Neural progenitor cell (in vitro differentiated cells): ENCODE measurements around the gene GORASP1. TPM values are rescaled to one million over a fixed set of nuclear protein-coding genes. Genes with fewer than 3 reads are reported as not detected.

Experiments used
- DNase-seq: peaks from one replicate; pipeline ENCODE4 v3.0.0-alpha.2; 2016; ENCODE audit warnings: low spot score
- H2AFZ ChIP-seq: fragments of 200-600 bp; sonication (generic); replicated peaks from 2 replicates; pipeline ENCODE4 v1.6.1; 2016; ENCODE audit warnings: antibody characterized with exemption
- H3F3A ChIP-seq: fragments of 200-600 bp; sonication (generic); 2 replicates; pipeline ENCODE4 v1.6.1; 2016; ENCODE audit warnings: antibody characterized with exemption, low read depth
- H3K27ac ChIP-seq: fragments of 200-600 bp; sonication (generic); 2 replicates; pipeline ENCODE4 v1.5.1; 2016; ENCODE audit warnings: mild to moderate bottlenecking
- H3K27me3 ChIP-seq: fragments of 200-600 bp; sonication (generic); 2 replicates; pipeline ENCODE4 v1.6.1; 2016; ENCODE audit warnings: mild to moderate bottlenecking, moderate library complexity
- H3K36me3 ChIP-seq: fragments of 200-600 bp; sonication (generic); 2 replicates; pipeline ENCODE4 v1.5.1; 2016
- H3K4me1 ChIP-seq: fragments of 200-600 bp; sonication (generic); 2 replicates; pipeline ENCODE4 v1.6.1; 2016; ENCODE audit warnings: mixed run types
- H3K4me2 ChIP-seq: fragments of 200-600 bp; sonication (generic); 2 replicates; pipeline ENCODE4 v1.6.1; 2016
- H3K4me3 ChIP-seq: fragments of 200-600 bp; sonication (generic); 2 replicates; pipeline ENCODE4 v1.5.1; 2016
- H3K79me2 ChIP-seq: fragments of 200-600 bp; sonication (generic); 2 replicates; pipeline ENCODE4 v1.6.1; 2016; ENCODE audit warnings: low read depth
- H3K9ac ChIP-seq: fragments of 200-600 bp; sonication (generic); 2 replicates; pipeline ENCODE4 v1.6.1; 2016
- H3K9me3 ChIP-seq: fragments of 200-600 bp; sonication (generic); 2 replicates; pipeline ENCODE4 v1.5.1; 2016; ENCODE audit warnings: low read depth
- H4K20me1 ChIP-seq: fragments of 200-600 bp; sonication (generic); 2 replicates; pipeline ENCODE4 v1.6.1; 2016; ENCODE audit warnings: low read depth
- H3K27ac Mint-ChIP-seq: 3 replicates; pipeline ENCODE4 v1.8.0; 2021; ENCODE audit warnings: mixed read lengths
- H3K27me3 Mint-ChIP-seq: 2 replicates; pipeline ENCODE4 v1.8.0; 2022; ENCODE audit warnings: low read depth, mild to moderate bottlenecking, inconsistent platforms, moderate library complexity, mixed read lengths; ENCODE audit not compliant: insufficient read depth
- H3K36me3 Mint-ChIP-seq: 3 replicates; pipeline ENCODE4 v1.8.0; 2021; ENCODE audit warnings: mixed read lengths
- H3K4me1 Mint-ChIP-seq: 3 replicates; pipeline ENCODE4 v1.8.0; 2021; ENCODE audit warnings: mixed read lengths
- H3K4me3 Mint-ChIP-seq: 3 replicates; pipeline ENCODE4 v1.8.0; 2021; ENCODE audit warnings: mild to moderate bottlenecking, moderate library complexity, mixed read lengths
- H3K9me3 Mint-ChIP-seq: 3 replicates; pipeline ENCODE4 v1.8.0; 2020; ENCODE audit warnings: mixed read lengths
- CTCF ChIP-seq: fragments of 200-600 bp; sonication (generic); IDR thresholded peaks from 2 replicates; pipeline ENCODE4 v1.5.1; 2017; ENCODE audit warnings: antibody characterized with exemption, mild to moderate bottlenecking
- EZH2 ChIP-seq: fragments of 200-600 bp; sonication (generic); IDR thresholded peaks from 2 replicates; pipeline ENCODE4 v1.6.1; 2017; ENCODE audit warnings: antibody characterized with exemption, mild to moderate bottlenecking, moderate library complexity
- EZH2phosphoT487 ChIP-seq: fragments of 200-600 bp; sonication (generic); IDR thresholded peaks from 2 replicates; pipeline ENCODE4 v1.6.1; 2017; ENCODE audit warnings: antibody characterized with exemption
- total RNA-seq: library from RNA; depleted of rRNA; stranded (reverse); fragments of >200 nt; gene quantifications from 2 replicates; pipeline ENCODE4 v1.2.3, GENCODE V29; 2015; ENCODE audit warnings: low replicate concordance

Gene GORASP1
- total RNA-seq, 1 donor from 2014 or later, result 18.0 TPM

- peaks cover 14% of the 10 kb centered on the region for H3K27me3 Mint-ChIP-seq
- no peaks in the 10 kb centered on the region for H3K9me3 Mint-ChIP-seq
- no peaks in the 10 kb centered on the region for H3K36me3 Mint-ChIP-seq
- peaks cover 67% of the 10 kb centered on the region for H3K4me1 Mint-ChIP-seq
- H3K27ac Mint-ChIP-seq, result peak overlapping the region; percentile 82
- no peak for DNase-seq
- Histone ChIP-seq H3K36me3 (no peaks in the 10 kb centered on the region), H3K27ac (peak overlapping the region; percentile 30), H3K4me3 (peak overlapping the region; percentile 87), H3F3A (peaks cover 48% of the 10 kb centered on the region), H3K4me1 (peaks cover 48% of the 10 kb centered on the region), H3K9ac (no peak overlapping the region), H3K79me2 (peaks cover 18% of the 10 kb centered on the region), H2AFZ (peak overlapping the region; percentile 5), H4K20me1 (peaks cover 35% of the 10 kb centered on the region), H3K27me3 (peaks cover 11% of the 10 kb centered on the region), H3K9me3 (no peaks in the 10 kb centered on the region), H3K4me2 (peak overlapping the region; percentile 100)
- TF ChIP-seq EZH2phosphoT487 (no peak), CTCF (peak; percentile 24), EZH2 (no peak)
- H3K4me3 Mint-ChIP-seq, result peak overlapping the region; percentile 84
Observed at GRCh38 chr3:39153977-39154279, 46.5 kb upstream of the GORASP1 start.

GRCh38 chr3:39150803-39151631, 43.6 kb upstream of the GORASP1 start:
- Histone ChIP-seq H2AFZ (no peak overlapping the region), H3K4me3 (peak overlapping the region; percentile 87), H3K36me3 (no peaks in the 10 kb centered on the region), H3K4me2 (peak overlapping the region; percentile 100), H3K9me3 (no peaks in the 10 kb centered on the region), H3K27ac (no peak overlapping the region), H3K27me3 (peaks cover 11% of the 10 kb centered on the region), H3K9ac (no peak overlapping the region), H3F3A (peaks cover 40% of the 10 kb centered on the region), H4K20me1 (peaks cover 35% of the 10 kb centered on the region), H3K4me1 (peaks cover 34% of the 10 kb centered on the region), H3K79me2 (peaks cover 23% of the 10 kb centered on the region)
- Mint-ChIP-seq H3K9me3 (no peaks in the 10 kb centered on the region), H3K27me3 (peaks cover 12% of the 10 kb centered on the region), H3K4me1 (peaks cover 79% of the 10 kb centered on the region), H3K36me3 (no peaks in the 10 kb centered on the region), H3K4me3 (peak overlapping the region; percentile 94), H3K27ac (peak overlapping the region; percentile 95)
- TF ChIP-seq CTCF, result no peak
- TF ChIP-seq EZH2phosphoT487, result no peak
- no peak for TF ChIP-seq EZH2
- peak; percentile 76 for DNase-seq

GRCh38 chr3:39150148-39150802, 42.8 kb upstream of the GORASP1 start:
- peak overlapping the region; percentile 94 for H3K4me3 Mint-ChIP-seq
- Histone ChIP-seq H2AFZ (no peak overlapping the region), H3K79me2 (peaks cover 23% of the 10 kb centered on the region), H3K9me3 (no peaks in the 10 kb centered on the region), H3K4me3 (no peak overlapping the region), H3K4me2 (peak overlapping the region; percentile 100), H3K27ac (no peak overlapping the region), H3F3A (peaks cover 38% of the 10 kb centered on the region), H3K36me3 (no peaks in the 10 kb centered on the region), H3K27me3 (peaks cover 11% of the 10 kb centered on the region), H3K9ac (no peak overlapping the region), H3K4me1 (peaks cover 34% of the 10 kb centered on the region), H4K20me1 (peaks cover 35% of the 10 kb centered on the region)
- H3K4me1 Mint-ChIP-seq, result peaks cover 79% of the 10 kb centered on the region
- peaks cover 9% of the 10 kb centered on the region for H3K27me3 Mint-ChIP-seq
- no peak for DNase-seq
- TF ChIP-seq EZH2phosphoT487 (no peak), CTCF (no peak), EZH2 (no peak)
- H3K36me3 Mint-ChIP-seq, result no peaks in the 10 kb centered on the region
- H3K27ac Mint-ChIP-seq, result peak overlapping the region; percentile 95
- H3K9me3 Mint-ChIP-seq, result no peaks in the 10 kb centered on the region
